ENCODE results near the gene TEX11.

DNA sequence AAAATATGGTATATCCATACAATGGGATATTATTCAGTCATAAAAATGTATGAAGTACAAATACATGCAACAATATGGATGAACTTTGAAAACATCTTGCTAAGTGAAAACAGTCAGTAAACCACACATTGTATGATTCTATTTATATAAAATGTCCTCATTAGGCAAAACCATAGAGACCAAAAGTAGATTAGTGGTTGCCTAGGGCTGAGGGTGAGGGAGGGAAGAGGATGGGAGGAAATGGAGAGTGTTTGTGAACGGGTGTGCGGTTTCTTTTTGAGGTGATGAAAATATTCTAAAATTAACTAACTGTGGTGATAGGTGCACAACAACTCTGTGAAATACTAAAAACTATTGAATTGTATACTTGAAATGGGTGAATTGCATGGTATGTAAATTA is 29.6 kb downstream of the TEX11 start:
- no peak for TF ChIP-seq CTCF (IDR thresholded peaks at IDR 0.05)
- TF ChIP-seq POLR2A (IDR thresholded peaks at IDR 0.05) = no peak

All from esophagus squamous epithelium (tissue), 4 donors.